Prostate gland (tissue), 2 donors: ENCODE data around the gene RGS7.

Experiments used
- CTCF ChIP-seq, 4 experiments: fragments of 200-600 bp in 2 of 4; fragments of 450-650 bp in 2 of 4; sonication (generic) in 2 of 4; IDR thresholded peaks; 1 replicate in 3 of 4; 2 replicates in 1 of 4; pipeline ENCODE4 v1.5.1; 2016 to 2019; ENCODE audit warnings: antibody characterized with exemption in 4 of 4, mild to moderate bottlenecking in 2 of 4, moderate library complexity in 2 of 4
- POLR2A ChIP-seq: fragments of 450-650 bp; IDR thresholded peaks from one replicate; pipeline ENCODE4 v1.6.1; 2016; ENCODE audit warnings: antibody characterized with exemption, mild to moderate bottlenecking
- POLR2AphosphoS5 ChIP-seq: sonication (generic); formaldehyde crosslinking; IDR thresholded peaks from one replicate; pipeline ENCODE4 v1.6.1; 2017; ENCODE audit warnings: antibody characterized with exemption

- TF ChIP-seq CTCF (IDR thresholded peaks at IDR 0.05) (no peak), POLR2AphosphoS5 (no peak), POLR2A (no peak)
Measured at GRCh38 chr1:241310451-241310850, 46.6 kb downstream of the RGS7 start.
